H9 (cell line): ENCODE measurements around the gene STT3B. TPM values are rescaled to one million over a fixed set of nuclear protein-coding genes. Genes with fewer than 3 reads are reported as not detected.

Source experiments
- DNase-seq: peaks from one replicate; pipeline ENCODE4 v3.0.0-alpha.2; 2017
- H2AFZ ChIP-seq: one replicate; pipeline ENCODE4 v1.6.1; 2013; ENCODE audit warnings: mild to moderate bottlenecking, low read length, control low read depth, moderate library complexity
- H2AK5ac ChIP-seq: 2 replicates; pipeline ENCODE4 v1.6.1; 2013; ENCODE audit warnings: low read length, control low read depth, mixed read lengths; ENCODE audit not compliant: insufficient read length
- H2BK120ac ChIP-seq: one replicate; pipeline ENCODE4 v1.6.1; 2013; ENCODE audit warnings: low read depth, mild to moderate bottlenecking, low read length, control low read depth, inconsistent platforms; ENCODE audit not compliant: poor library complexity, severe bottlenecking
- H2BK12ac ChIP-seq: 2 replicates; pipeline ENCODE4 v1.6.1; 2013; ENCODE audit warnings: low read length, control low read depth, mixed read lengths, low read depth; ENCODE audit not compliant: insufficient read length
- H2BK15ac ChIP-seq: 2 replicates; pipeline ENCODE4 v1.6.1; 2013; ENCODE audit warnings: low read depth, low read length, control low read depth
- H2BK20ac ChIP-seq: one replicate; pipeline ENCODE4 v1.6.1; 2013; ENCODE audit warnings: low read depth, mild to moderate bottlenecking, low read length, control low read depth, inconsistent platforms; ENCODE audit not compliant: poor library complexity, severe bottlenecking
- H2BK5ac ChIP-seq: 2 replicates; pipeline ENCODE4 v1.6.1; 2013; ENCODE audit warnings: low read length, control low read depth, mixed read lengths; ENCODE audit not compliant: insufficient read length
- H3K14ac ChIP-seq: 2 replicates; pipeline ENCODE4 v1.6.1; 2013; ENCODE audit warnings: low read length, control low read depth; ENCODE audit not compliant: insufficient read depth
- H3K18ac ChIP-seq: 2 replicates; pipeline ENCODE4 v1.6.1; 2013; ENCODE audit warnings: low read depth, mild to moderate bottlenecking, mixed read lengths, low read length, control low read depth; ENCODE audit not compliant: insufficient read length
- H3K23ac ChIP-seq: 2 replicates; pipeline ENCODE4 v1.6.1; 2013; ENCODE audit warnings: low read length, control low read depth, mixed read lengths, low read depth; ENCODE audit not compliant: insufficient read length
- H3K23me2 ChIP-seq: 2 replicates; pipeline ENCODE4 v1.6.1; 2013; ENCODE audit warnings: low read depth, mild to moderate bottlenecking, mixed read lengths, low read length, control low read depth; ENCODE audit not compliant: insufficient read length, poor library complexity, severe bottlenecking
- H3K27ac ChIP-seq: 2 replicates; pipeline ENCODE4 v1.5.1; 2013; ENCODE audit warnings: low read length, control low read depth, mixed read lengths, low read depth; ENCODE audit not compliant: insufficient read length
- H3K27me3 ChIP-seq: 2 replicates; pipeline ENCODE4 v1.6.1; 2013; ENCODE audit warnings: low read length, control low read depth, inconsistent platforms; ENCODE audit not compliant: insufficient read depth
- H3K4ac ChIP-seq: 2 replicates; pipeline ENCODE4 v1.6.1; 2013; ENCODE audit warnings: low read depth, mild to moderate bottlenecking, control low read depth, inconsistent platforms, low read length, moderate library complexity
- H3K4me1 ChIP-seq: 2 replicates; pipeline ENCODE4 v1.6.1; 2013; ENCODE audit warnings: low read length, control low read depth, inconsistent platforms; ENCODE audit not compliant: insufficient read depth
- H3K4me2 ChIP-seq: 2 replicates; pipeline ENCODE4 v1.6.1; 2013; ENCODE audit warnings: low read length, control low read depth, mixed read lengths; ENCODE audit not compliant: insufficient read length, insufficient read depth
- H3K56ac ChIP-seq: 2 replicates; pipeline ENCODE4 v1.6.1; 2013; ENCODE audit warnings: low read depth, mild to moderate bottlenecking, mixed read lengths, low read length, control low read depth; ENCODE audit not compliant: insufficient read length
- H3K79me1 ChIP-seq: 2 replicates; pipeline ENCODE4 v1.6.1; 2013; ENCODE audit warnings: low read depth, mild to moderate bottlenecking, moderate library complexity, low read length, control low read depth, inconsistent platforms; ENCODE audit not compliant: insufficient read depth, poor library complexity, severe bottlenecking
- H3K79me2 ChIP-seq: 2 replicates; pipeline ENCODE4 v1.6.1; 2013; ENCODE audit warnings: low read length, control low read depth, inconsistent platforms; ENCODE audit not compliant: insufficient read depth
- H3K9ac ChIP-seq: 2 replicates; pipeline ENCODE4 v1.6.1; 2013; ENCODE audit warnings: low read length, control low read depth, mixed read lengths; ENCODE audit not compliant: insufficient read length; ENCODE audit errors: extremely low read depth
- H3K9me3 ChIP-seq: one replicate; pipeline ENCODE4 v1.6.1; 2013; ENCODE audit warnings: low read depth, low read length, inconsistent platforms; ENCODE audit not compliant: control insufficient read depth
- H3T11ph ChIP-seq: one replicate; pipeline ENCODE4 v1.6.1; 2013; ENCODE audit warnings: mild to moderate bottlenecking, low read length, control low read depth, inconsistent platforms
- H4K20me1 ChIP-seq: one replicate; pipeline ENCODE4 v1.6.1; 2013; ENCODE audit not compliant: control insufficient read depth, insufficient read length, insufficient read depth
- H4K5ac ChIP-seq: 2 replicates; pipeline ENCODE4 v1.6.1; 2013; ENCODE audit warnings: low read depth, mild to moderate bottlenecking, mixed read lengths, low read length, control low read depth; ENCODE audit not compliant: insufficient read length
- H4K8ac ChIP-seq: replicated peaks from 2 replicates; pipeline ENCODE4 v1.6.1; 2013; ENCODE audit warnings: low read length, control low read depth, mixed read lengths, low read depth; ENCODE audit not compliant: insufficient read length
- H4K91ac ChIP-seq: 2 replicates; pipeline ENCODE4 v1.6.1; 2013; ENCODE audit warnings: low read depth, mild to moderate bottlenecking, moderate library complexity, mixed read lengths, low read length, control low read depth; ENCODE audit not compliant: insufficient read length
- H3K27ac Mint-ChIP-seq, 3 experiments: 2 replicates in 2 of 3; 3 replicates in 1 of 3; pipeline ENCODE4 v1.8.0; 2020 to 2021; ENCODE audit warnings: mixed read lengths in 3 of 3, mild to moderate bottlenecking in 1 of 3, moderate library complexity in 1 of 3
- H3K27me3 Mint-ChIP-seq: 2 replicates; pipeline ENCODE4 v1.8.0; 2021; ENCODE audit warnings: low read depth, mild to moderate bottlenecking, moderate library complexity, mixed read lengths
- H3K36me3 Mint-ChIP-seq, 3 experiments: 2 replicates in 2 of 3; 3 replicates in 1 of 3; pipeline ENCODE4 v1.8.0; 2020 to 2021; ENCODE audit warnings: low read depth in 3 of 3, mixed read lengths in 3 of 3; ENCODE audit not compliant: insufficient read depth in 1 of 3
- H3K4me1 Mint-ChIP-seq, 2 experiments: 2 replicates each; pipeline ENCODE4 v1.8.0; 2020; ENCODE audit warnings: mixed read lengths in 2 of 2
- H3K4me3 Mint-ChIP-seq, 2 experiments: 2 replicates in 1 of 2; 3 replicates in 1 of 2; pipeline ENCODE4 v1.8.0; 2020 to 2021; ENCODE audit warnings: mild to moderate bottlenecking in 2 of 2, mixed read lengths in 2 of 2, moderate library complexity in 1 of 2
- H3K9me3 Mint-ChIP-seq, 2 experiments: 2 replicates in 1 of 2; 3 replicates in 1 of 2; pipeline ENCODE4 v1.8.0; 2020; ENCODE audit warnings: mild to moderate bottlenecking in 2 of 2, mixed read lengths in 2 of 2, moderate library complexity in 1 of 2
- WGBS: extraction: QIAGEN DNeasy Blood & Tissue Kit; methylation state at CpG from one replicate; pipeline ENCODE4 v1.1.7; 2013; ENCODE audit warnings: missing lambda C conversion rate, low lambda C conversion rate, mixed read lengths; ENCODE audit not compliant: insufficient read length; ENCODE audit errors: extremely low coverage; 5-methylcytosine and 5-hydroxymethylcytosine counted together
- total RNA-seq: library from RNA; stranded (reverse); gene quantifications from 2 replicates; pipeline ENCODE4 v1.2.1, GENCODE V29; 2021
- TF ChIP-seq, protein P1 (sequence below): fragments of 200-600 bp; sonication (generic); conservative IDR thresholded peaks from 3 replicates; pipeline ENCODE4 v1.8.0; 2021; ENCODE audit warnings: antibody characterized with exemption, mild to moderate bottlenecking

Gene STT3B
- total RNA-seq, 1 experiment from 2014 or later = 79.9 TPM

- peaks cover 16% of the 10 kb centered on the region; the same call in 1 of the 2 replicates for H3K79me2 ChIP-seq
- peaks cover 5% of the 10 kb centered on the region; the same call in 1 of the 2 replicates for H3K4me1 ChIP-seq
- Mint-ChIP-seq H3K36me3 (no peaks in the 10 kb centered on the region), H3K27me3 (no peaks in the 10 kb centered on the region), H3K4me3 (no peak overlapping the region), H3K27ac (no peak overlapping the region), H3K4me1 (peaks cover 30 to 44% of the 10 kb centered on the region in 2 experiments), H3K9me3 (no peaks in the 10 kb centered on the region)
- no peak overlapping the region for H2BK12ac ChIP-seq
- no peaks in the 10 kb centered on the region for H3K23me2 ChIP-seq
- no peak overlapping the region for H2BK20ac ChIP-seq
- no peak overlapping the region for H4K91ac ChIP-seq
- no peak overlapping the region for H3K27ac ChIP-seq
- H3K4me2 ChIP-seq = no peak overlapping the region
- no peak overlapping the region for H2BK5ac ChIP-seq
- H3K14ac ChIP-seq = no peak overlapping the region
- no peaks in the 10 kb centered on the region for H3K9me3 ChIP-seq
- H2BK15ac ChIP-seq = no peak overlapping the region
- peaks cover 2% of the 10 kb centered on the region for H3K79me1 ChIP-seq
- H3K9ac ChIP-seq = no peak overlapping the region
- no peak overlapping the region for H3K56ac ChIP-seq
- no peak overlapping the region for H3K18ac ChIP-seq
- no peak overlapping the region for H2AFZ ChIP-seq
- H2BK120ac ChIP-seq = no peak overlapping the region
- no peak overlapping the region for H4K8ac ChIP-seq
- H3K4ac ChIP-seq = no peak overlapping the region
- peaks cover 3% of the 10 kb centered on the region for H4K20me1 ChIP-seq
- H3T11ph ChIP-seq = no peak overlapping the region
- no peak overlapping the region for H4K5ac ChIP-seq
- DNase-seq = no peak
- no peak overlapping the region for H3K23ac ChIP-seq
- no peak overlapping the region for H2AK5ac ChIP-seq
- TF ChIP-seq, protein P1, sequence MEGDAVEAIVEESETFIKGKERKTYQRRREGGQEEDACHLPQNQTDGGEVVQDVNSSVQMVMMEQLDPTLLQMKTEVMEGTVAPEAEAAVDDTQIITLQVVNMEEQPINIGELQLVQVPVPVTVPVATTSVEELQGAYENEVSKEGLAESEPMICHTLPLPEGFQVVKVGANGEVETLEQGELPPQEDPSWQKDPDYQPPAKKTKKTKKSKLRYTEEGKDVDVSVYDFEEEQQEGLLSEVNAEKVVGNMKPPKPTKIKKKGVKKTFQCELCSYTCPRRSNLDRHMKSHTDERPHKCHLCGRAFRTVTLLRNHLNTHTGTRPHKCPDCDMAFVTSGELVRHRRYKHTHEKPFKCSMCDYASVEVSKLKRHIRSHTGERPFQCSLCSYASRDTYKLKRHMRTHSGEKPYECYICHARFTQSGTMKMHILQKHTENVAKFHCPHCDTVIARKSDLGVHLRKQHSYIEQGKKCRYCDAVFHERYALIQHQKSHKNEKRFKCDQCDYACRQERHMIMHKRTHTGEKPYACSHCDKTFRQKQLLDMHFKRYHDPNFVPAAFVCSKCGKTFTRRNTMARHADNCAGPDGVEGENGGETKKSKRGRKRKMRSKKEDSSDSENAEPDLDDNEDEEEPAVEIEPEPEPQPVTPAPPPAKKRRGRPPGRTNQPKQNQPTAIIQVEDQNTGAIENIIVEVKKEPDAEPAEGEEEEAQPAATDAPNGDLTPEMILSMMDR = no peak
- WGBS = no CpG with 5 or more reads among the region's 1 CpG
- no peaks in the 10 kb centered on the region for H3K27me3 ChIP-seq
Observed at GRCh38 chr3:31565288-31565687, 32.6 kb downstream of the STT3B start.
